HG03066 (cell line): ENCODE data around the gene TSGA10.
"Not testable (repeated sequence)": the region's sequence is repeated elsewhere in the genome, so short reads cannot be mapped to it uniquely, and the experiment has no call there.

Experiments
- ATAC-seq: cut with Tn5 transposase; IDR thresholded peaks from one replicate; pipeline ENCODE4 v1.9.1; 2021; ENCODE audit warnings: low read depth; ENCODE audit not compliant: unreplicated experiment

Gene TSGA10

GRCh38 chr2:99156891-99157290, 2.1 kb upstream of the TSGA10 start:
- no peak for ATAC-seq

- no peak for ATAC-seq
Measured at GRCh38 chr2:99153921-99154604, 679 bp downstream of the TSGA10 start.

GRCh38 chr2:99152199-99152895, 2.4 kb downstream of the TSGA10 start:
- no peak for ATAC-seq

GRCh38 chr2:99150706-99151105, 4.0 kb downstream of the TSGA10 start:
- no peak for ATAC-seq

GRCh38 chr2:99141110-99142108, 13.3 kb downstream of the TSGA10 start, which contains the start of gene C2orf15:
Gene C2orf15 (plus strand): TSS chr2:99141707. CDS start chr2:99150559, 8,852 bp downstream.
- ATAC-seq: peak; percentile 85

GRCh38 chr2:99140860-99141109, 14.0 kb downstream of the TSGA10 start:
- ATAC-seq: peak; percentile 27

- ATAC-seq: no peak
Measured at GRCh38 chr2:99140056-99140859, 14.5 kb downstream of the TSGA10 start.

- no peak for ATAC-seq
Measured at GRCh38 chr2:99139003-99139402, 15.7 kb downstream of the TSGA10 start.

GRCh38 chr2:99135044-99135556, 19.6 kb downstream of the TSGA10 start:
- ATAC-seq: not testable (repeated sequence)

- no peak for ATAC-seq
Measured at GRCh38 chr2:99127981-99128380, 26.8 kb downstream of the TSGA10 start.

GRCh38 chr2:99112617-99113016, 42.1 kb downstream of the TSGA10 start:
- ATAC-seq: no peak

- no peak for ATAC-seq
Measured at GRCh38 chr2:99111945-99112344, 42.8 kb downstream of the TSGA10 start.

GRCh38 chr2:99111236-99111635, 43.5 kb downstream of the TSGA10 start:
- ATAC-seq: no peak

GRCh38 chr2:99106913-99107312, 47.8 kb downstream of the TSGA10 start:
- ATAC-seq: no peak

GRCh38 chr2:99104006-99104405, 50.7 kb downstream of the TSGA10 start:
- ATAC-seq: no peak

- no peak for ATAC-seq
Measured at GRCh38 chr2:99101697-99102096, 53.0 kb downstream of the TSGA10 start.

- ATAC-seq: no peak
Measured at GRCh38 chr2:99096728-99097127, 58.0 kb downstream of the TSGA10 start.

- ATAC-seq: peak; percentile 52
Measured at GRCh38 chr2:99088017-99088416, 66.7 kb downstream of the TSGA10 start.

- no peak for ATAC-seq
Measured at GRCh38 chr2:99086385-99086784, 68.4 kb downstream of the TSGA10 start.

GRCh38 chr2:99085421-99085820, 69.3 kb downstream of the TSGA10 start:
- no peak for ATAC-seq
